ENCODE measurements around the gene PLEKHG2.
"Not testable (repeated sequence)": the region's sequence is repeated elsewhere in the genome, so short reads cannot be mapped to it uniquely, and the experiment has no call there.

Gene PLEKHG2, protein sequence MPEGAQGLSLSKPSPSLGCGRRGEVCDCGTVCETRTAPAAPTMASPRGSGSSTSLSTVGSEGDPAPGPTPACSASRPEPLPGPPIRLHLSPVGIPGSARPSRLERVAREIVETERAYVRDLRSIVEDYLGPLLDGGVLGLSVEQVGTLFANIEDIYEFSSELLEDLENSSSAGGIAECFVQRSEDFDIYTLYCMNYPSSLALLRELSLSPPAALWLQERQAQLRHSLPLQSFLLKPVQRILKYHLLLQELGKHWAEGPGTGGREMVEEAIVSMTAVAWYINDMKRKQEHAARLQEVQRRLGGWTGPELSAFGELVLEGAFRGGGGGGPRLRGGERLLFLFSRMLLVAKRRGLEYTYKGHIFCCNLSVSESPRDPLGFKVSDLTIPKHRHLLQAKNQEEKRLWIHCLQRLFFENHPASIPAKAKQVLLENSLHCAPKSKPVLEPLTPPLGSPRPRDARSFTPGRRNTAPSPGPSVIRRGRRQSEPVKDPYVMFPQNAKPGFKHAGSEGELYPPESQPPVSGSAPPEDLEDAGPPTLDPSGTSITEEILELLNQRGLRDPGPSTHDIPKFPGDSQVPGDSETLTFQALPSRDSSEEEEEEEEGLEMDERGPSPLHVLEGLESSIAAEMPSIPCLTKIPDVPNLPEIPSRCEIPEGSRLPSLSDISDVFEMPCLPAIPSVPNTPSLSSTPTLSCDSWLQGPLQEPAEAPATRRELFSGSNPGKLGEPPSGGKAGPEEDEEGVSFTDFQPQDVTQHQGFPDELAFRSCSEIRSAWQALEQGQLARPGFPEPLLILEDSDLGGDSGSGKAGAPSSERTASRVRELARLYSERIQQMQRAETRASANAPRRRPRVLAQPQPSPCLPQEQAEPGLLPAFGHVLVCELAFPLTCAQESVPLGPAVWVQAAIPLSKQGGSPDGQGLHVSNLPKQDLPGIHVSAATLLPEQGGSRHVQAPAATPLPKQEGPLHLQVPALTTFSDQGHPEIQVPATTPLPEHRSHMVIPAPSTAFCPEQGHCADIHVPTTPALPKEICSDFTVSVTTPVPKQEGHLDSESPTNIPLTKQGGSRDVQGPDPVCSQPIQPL (N-terminal part only)

DNA sequence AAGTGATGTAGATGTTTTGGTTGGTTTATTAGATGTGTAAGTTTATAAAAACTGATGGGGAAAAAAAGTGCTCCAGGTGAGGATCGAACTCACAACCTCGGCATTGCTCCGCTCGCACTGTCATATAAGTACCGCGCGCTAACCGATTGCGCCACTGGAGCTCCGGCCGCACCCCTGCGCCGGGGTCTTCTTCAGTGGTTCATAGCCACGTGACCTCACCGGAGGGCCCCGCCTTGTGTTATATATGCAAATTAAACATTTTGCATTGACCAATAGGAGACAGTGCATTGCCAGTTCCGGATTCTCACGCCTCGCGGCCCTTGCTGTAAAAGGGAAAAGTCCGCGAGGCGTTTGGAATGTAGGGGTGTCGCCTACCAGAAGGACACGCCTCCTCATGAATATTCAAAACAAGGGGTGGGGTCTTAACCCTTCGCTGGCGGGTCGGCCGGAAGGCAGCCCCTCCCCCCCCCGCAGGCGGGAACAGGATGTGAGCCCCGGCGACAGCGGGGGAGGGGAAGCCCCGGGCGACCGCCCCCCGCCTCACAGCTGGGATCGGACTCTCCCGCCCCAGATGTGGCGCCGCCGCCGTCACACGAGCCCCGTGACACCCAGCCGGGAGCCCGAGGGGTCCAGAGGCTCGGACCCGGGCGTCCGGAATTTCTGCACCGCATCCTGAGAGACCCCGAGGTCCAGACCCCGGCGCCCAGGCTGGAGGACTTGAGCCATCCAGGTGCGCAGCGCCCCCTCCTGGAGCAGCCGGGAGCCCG lies at the start of gene PLEKHG2:
PLEKHG2 (plus strand) TSS at position 570 of the 767 bp plus-strand sequence. CDS start 1,418 bp downstream, outside the sequence.
- peak; percentile 86 to 91 for DNase-seq (ENCODE audit: low read depth in 2 of 2)

GRCh38 chr19:39362682-39363657 lies 49.5 kb upstream of the PLEKHG2 start:
- DNase-seq (ENCODE audit: low read depth in 2 of 2), result no peak

DNA sequence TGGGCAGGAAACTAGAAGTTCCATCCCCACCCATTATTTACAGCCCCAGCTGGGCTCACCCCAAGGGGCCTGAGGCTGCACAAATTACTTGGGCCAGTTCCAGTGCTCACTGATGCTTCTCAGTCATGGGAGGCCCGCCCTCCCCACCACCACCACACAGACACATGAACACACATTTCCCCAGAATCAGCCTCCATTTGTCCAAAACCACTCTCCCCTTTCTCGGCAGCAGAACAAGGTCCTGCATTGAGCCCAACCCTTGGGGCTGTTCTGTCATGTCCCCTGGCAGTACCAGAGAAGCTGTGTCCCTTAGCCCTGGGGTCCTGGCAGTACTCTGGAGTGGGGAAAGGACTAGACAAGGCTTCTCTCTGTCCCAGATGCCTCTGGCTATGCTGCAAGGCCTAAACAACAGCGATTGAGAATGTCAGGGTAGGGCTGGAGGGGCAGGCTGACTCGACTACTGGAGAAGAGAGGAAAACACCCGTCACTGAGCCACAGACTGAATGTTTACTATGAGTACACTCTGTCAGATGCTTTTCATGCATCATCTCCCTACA lies 48.5 kb upstream of the PLEKHG2 start:
- DNase-seq (ENCODE audit: low read depth in 2 of 2), result no peak

DNA sequence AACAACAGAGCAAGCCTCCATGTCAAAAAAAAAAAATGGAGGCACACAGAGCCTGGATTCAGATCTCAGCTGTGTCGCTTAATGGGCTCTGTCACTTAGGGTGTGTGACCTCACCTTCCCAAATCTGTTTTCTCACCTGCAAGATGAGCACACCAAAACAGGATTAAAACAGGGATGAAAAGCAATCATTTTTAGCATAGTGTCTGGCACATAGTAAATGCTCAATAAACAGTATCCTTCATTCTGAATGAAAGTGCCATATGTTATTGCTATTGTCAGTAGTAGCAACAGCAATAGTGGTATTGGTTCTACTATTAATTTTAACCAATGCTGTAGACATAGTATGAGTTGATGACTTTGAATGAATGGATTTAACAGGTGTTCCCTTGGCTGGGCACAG lies 46.9 kb upstream of the PLEKHG2 start:
- DNase-seq (ENCODE audit: low read depth in 2 of 2), result no peak

DNA sequence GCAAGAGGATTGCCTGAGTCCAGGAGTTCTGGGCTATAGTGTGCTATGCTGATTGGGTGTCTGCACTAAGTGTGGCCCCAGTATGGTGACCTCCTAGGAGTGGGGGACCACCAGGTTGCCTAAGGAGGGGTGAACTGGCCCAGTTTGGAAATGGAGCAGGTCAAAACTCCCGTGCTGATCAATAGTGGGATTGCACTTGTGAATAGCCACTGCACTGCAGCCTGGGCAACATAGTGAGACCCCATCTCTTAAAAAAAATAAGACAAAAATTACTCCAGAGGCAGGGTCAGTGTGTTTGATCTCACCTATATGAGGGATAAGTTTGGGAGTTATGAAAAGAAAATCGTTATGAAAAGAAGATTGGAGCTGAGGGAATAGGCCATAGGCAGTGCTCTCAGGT lies 43.3 kb upstream of the PLEKHG2 start:
- DNase-seq (ENCODE audit: low read depth in 2 of 2), result no peak

GRCh38 chr19:39370735-39371134 lies 41.7 kb upstream of the PLEKHG2 start:
- DNase-seq (ENCODE audit: low read depth in 2 of 2), result no peak

GRCh38 chr19:39372047-39372802 lies 40.2 kb upstream of the PLEKHG2 start:
- DNase-seq (ENCODE audit: low read depth in 2 of 2), result no peak

DNA sequence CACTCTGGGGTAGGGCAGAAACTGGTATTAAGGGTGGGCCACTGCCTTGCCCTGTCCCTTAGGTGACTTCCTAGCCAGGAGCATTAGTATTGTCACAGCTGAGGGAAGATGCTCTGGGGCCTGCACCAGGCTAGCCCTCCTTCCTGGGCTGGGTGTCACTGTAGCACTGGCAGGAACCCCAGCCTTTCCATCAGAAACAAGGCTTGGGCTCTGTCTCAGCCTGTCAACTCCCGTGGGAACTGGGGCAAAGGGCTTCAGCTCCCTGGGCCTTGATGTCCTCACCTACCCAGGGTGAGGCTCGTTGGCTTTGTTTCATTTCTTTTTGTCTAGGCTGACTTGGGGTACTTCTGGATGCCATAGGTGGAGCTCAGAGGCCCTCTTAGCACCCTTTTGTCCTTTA lies 39.5 kb upstream of the PLEKHG2 start:
- DNase-seq (ENCODE audit: low read depth in 2 of 2), result no peak

DNA sequence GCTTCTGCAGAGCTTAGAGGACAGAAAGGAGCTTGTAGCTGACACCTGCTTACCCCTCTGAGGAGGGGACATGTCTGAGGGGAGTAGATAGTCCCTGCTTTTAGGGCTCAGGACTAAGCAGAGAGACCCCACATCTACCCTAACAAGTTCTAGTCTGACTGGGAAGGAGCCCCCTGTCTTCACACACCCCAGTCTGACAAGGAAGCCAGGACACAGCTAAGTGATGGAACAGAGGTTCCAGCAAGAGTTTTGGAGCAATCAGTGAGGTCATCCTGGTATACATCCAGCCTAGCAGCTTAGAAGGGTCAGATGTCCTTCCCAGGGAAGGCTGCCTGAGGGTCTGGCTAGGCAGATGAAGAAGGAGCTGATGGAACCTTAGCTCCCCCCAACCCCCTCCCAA lies 36.5 kb upstream of the PLEKHG2 start:
- DNase-seq (ENCODE audit: low read depth in 2 of 2), result no peak

- DNase-seq (ENCODE audit: low read depth in 2 of 2), result no peak
Measured at GRCh38 chr19:39377373-39378362, 34.8 kb upstream of the PLEKHG2 start.

DNA sequence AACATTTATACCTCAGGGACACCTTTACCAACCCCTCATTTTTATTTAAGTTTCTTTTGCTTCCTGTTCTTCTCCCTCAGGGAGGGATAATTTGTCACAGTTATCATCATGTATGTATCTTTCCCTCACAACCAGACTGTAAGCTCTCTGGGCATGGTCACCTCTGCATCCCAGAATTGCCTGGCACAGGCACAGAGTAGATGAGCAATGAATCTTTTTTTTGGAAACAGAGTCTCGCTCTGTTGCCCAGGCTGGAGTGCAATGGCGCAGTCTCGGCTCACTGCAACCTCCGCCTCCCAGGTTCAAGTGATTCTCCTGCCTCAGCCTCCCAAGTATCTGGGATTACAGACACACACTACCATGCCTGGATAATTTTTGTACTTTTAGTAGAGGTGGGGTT lies 33.1 kb upstream of the PLEKHG2 start:
- not testable (repeated sequence) for DNase-seq (ENCODE audit: low read depth in 2 of 2)

DNA sequence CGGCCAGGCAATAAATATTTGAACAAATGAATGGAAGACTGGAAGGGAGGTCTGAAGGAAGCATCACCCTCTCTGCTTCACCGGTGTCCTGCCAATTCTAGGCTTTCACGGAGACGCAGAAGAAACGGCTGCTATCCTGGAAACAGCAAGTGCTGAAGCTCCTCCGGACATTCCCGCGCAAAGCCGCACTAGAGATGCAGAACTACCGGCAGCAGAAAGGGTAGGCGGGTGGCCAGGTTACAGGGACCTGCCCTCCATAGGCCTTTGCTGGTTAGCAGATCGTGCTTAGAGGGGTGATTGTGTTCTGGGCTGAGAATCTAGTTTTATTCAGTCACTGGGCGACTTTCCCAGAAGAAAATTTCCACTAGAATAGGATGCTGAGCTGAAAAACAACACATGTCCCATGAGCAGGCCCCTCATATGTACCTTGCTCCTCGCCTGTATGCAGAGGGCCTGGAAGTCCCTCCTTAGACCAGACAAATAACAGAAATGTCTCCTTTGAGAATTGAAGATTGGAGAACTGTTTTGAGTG lies 32.5 kb upstream of the PLEKHG2 start:
- no peak for DNase-seq (ENCODE audit: low read depth in 2 of 2)

DNA sequence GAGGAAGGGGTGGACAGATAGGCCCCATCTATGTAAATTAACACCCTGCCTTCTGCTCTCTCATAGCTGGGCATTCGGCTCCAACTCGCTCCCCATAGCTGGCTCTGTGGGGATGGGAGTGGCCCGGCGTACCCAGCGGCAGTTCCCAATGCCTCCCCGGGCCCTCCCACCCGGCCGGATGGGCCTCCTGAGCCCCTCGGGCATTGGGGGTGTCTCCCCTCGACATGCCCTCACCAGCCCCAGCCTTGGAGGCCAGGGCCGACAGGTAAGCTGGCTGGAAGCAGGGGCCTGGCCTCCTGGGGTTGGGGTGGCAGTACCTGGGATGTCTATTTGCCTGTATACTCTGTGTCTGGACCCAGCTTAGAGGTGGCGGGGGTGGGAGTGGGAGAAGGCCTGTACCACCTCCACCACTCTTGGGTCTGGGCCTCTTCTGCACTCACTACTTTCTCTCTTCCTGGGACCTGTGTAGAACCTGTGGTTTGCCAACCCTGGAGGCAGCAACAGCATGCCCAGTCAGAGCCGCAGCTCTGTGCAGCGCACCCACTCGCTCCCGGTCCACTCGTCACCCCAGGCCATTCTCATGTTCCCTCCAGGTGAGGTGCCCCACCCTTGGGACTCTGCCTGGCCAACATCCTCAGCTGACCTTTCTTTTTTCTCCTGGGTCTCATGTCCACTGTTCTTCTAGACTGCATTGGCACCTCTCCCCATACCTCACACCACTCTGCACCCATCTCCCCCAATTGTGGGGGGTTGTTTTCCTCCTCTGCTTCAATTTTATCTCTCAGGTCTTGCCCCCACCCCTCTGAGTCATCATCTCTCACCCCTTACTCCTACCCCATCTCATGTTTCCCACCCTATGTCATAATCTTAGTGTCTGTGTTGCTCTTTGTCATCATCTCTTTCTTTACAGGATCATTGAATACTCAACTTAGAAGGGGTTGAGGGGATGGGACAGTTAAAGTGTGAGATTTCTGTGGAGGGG lies 31.7 kb upstream of the PLEKHG2 start:
- DNase-seq (ENCODE audit: low read depth in 2 of 2), result no peak

- no peak for DNase-seq (ENCODE audit: low read depth in 2 of 2)
Measured at GRCh38 chr19:39381910-39382611, 30.4 kb upstream of the PLEKHG2 start.

DNA sequence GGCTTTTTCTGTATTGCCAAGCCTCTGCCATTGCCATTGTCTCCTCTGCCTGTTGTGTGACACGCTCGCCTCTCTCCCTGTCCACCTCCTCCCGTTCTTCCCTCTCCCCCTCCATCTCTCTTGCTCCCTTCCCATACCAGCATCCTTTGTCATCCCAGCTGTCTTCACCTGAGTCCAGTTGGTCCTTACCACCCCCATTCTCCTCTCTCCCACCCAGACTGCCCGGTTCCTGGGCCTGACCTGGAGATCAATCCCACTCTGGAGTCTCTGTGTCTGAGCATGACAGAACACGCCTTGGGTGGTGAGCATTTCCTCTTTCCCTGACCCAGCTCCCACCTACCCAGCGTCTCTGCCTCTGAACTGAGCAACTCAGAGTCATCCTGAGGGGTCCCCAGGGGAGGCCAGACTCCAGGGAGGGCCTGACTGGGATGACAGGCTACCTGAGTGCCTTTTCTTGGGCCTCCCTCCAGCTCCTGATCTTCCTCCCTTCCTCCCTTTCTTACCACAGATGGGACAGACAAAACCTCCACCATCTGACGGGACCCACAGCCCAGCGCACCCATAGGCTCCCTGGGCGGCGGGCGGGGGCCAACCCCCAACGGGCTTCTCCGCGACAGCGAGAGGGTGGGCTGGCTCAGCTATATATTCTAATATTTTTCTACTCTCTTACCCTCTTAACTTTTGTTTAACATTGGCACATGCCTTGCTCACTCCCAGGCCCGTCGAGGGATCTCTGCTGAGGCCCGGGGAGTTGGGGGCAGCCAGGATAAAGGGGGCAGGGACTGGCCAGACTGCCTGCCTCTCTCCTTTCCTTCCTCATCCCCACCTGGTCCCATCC lies 29.3 kb upstream of the PLEKHG2 start:
- DNase-seq (ENCODE audit: low read depth in 2 of 2), result no peak

Measured in stimulated activated CD8-positive, alpha-beta memory T cell treated with anti-CD3 and anti-CD28 coated beads, Interleukin-15, amount 100 ng/mL, for 4 hours (primary cell).